ENCODE results near the gene SRGAP2B.
A peak's percentile ranks its signal among the peaks of the same experiment; 100 is the strongest.
"Not testable (repeated sequence)": the region's sequence is repeated elsewhere in the genome, so short reads cannot be mapped to it uniquely, and the experiment has no call there.

Gene SRGAP2B

DNA sequence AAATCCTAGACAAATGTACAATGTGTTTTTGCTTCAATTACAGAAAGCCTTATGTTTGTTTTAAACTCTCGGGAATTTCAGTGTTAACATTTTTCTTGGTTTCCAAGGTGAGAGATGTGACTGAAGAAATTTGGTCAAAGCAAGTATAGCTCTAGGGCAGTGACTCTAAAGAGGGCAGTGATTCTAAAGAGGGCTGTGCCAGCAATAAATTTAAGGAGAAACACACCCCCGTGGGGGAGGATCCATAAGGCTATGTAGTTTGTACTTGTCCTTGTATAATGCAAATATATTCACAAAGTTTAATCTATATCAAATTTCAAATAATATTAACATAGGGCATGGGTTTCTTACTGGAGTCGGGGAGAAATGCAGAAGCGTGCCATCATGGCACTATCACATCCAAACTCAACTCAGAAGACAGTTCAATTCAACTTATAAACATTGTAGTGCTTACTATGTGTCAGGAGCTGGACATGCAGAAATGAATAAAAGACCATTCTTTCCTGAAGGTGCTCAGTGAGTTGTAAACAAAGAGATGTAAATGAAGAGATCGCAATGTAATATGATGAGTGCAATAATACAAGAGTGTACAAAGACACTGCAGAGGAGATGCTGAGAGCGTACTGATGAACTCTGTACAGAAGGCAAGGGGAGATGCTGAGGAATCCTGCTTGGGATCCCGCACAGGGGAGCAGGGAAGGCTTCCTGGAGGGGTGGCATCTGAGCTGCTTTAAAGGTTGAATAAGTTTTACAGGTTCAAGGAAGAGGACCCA is 12.5 kb downstream of the SRGAP2B start:
- not testable (repeated sequence) for DNase-seq

DNA sequence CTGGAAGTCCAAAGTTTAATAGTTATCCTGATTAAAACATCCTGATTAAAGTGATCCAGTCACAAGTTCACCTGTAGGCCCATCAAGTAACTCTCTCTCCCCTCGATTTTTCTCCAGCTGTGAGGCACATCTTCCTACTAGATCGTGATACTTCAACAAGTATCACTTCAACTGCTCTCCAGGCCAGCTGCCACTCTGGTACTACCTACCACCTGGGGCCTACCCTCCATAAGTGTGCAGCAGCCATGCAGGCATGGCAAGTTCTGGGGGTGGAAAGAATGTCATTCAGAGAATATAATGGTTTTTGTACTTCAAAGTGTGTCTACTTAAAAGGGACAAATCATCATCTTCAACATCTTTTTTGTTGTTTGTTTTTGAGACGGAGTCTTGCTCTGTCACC is 14.9 kb downstream of the SRGAP2B start:
- DNase-seq: not testable (repeated sequence)

DNA sequence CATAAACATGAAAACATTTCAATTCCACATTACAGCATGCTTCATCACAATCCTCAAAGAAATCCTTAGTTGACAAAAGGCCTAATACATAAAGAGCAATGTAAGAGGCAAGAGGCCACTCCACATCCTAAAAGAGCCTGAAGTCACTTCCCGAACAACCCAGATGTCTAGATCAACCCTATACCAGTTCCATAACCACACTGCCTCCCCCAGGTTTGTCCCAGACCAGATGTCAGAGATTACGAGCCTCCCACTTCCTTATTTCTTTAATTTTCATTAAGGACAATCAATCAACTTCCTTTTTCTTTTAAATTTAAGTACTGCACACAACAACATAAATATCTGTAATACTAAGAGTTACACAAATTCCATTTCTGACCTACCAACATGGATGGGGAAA is 15.4 kb downstream of the SRGAP2B start:
- peak; percentile 3 for DNase-seq

DNA sequence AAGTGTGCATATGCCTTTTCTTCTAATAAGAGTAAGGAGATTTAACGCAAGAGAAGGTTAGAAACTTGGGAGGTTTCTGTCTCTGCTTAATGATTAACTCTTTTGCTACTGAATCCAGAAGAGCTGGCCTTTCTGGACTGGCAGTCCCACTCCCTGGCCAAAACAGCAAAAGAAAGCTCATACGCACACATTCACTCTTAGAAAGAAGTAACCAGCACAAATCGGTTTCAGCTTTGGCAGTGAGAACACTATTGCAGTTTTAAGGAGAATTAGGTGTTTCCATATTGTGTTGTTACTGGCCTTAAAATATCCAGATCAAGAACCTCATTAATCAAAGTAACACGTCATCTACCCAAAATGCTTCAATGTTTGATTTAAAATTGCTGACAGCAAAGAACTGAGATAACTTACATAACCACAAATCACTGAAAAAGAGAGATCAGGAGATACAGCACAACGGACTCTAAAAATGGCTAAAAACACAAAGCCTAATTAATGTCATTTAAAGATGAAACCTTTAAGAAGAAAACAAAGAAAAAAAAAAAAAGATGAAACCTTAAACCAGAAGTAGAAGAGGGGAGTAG is 16.2 kb downstream of the SRGAP2B start:
- not testable (repeated sequence) for DNase-seq

DNA sequence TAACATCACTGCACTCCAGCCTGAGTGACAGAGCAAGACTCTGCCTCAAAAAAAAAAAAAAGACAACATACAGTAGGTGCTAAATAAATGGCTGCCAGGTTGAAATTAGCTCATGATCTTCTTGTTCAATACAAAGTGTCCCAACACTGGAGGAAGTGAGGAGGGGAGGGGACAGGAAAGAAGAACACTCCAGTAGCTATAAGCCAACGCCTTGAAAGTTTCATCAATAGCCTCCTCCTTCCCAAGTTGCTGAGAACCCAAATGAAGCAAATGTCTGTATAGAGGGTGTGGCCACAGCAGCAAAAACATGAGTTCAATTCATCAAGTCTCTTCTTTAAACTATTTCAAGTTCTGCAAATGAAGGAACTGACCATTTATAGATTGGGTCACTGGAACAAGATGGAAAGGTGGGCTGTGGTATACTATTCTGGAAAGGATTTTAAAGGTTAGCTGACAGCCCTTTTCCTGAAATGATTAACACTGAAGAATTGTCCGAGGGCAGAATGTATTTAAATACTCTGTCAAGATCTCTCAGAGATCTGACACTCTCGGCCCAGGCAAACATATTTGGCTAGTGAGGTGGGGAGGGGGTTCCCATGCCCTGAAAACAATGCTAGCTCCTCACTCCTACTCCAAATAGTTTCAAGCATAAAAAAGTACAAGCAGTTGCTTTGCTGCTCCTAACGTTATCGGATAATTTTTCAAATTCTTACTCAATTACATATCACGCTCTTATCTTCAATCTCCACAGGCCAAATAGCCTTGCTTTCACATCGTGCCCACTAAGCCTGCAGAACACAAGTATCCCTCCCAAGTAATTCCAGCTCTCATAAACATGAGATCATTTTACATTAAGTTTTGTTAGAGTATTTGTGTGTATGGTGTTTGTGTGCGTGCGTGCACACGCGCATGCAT is 17.0 kb downstream of the SRGAP2B start:
- not testable (repeated sequence) for DNase-seq

DNA sequence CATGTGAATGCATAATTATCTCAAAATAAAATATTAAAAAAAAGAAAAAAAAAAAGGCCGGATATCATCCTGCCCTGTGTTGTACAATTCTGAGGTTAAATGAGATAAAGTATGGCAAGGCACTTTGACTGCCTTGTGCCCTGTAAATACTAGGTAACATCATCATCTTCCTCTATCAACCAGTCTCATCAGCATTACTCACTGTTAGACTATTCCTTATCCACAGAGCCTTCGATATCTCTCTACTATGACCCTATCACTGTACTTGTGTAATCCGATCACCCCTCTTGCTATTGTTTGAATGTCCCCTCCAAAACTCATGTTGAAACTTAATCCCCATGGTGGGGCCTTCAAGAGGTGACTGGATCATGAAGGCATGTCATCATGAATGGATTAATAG is 18.3 kb downstream of the SRGAP2B start:
- DNase-seq: not testable (repeated sequence)

DNA sequence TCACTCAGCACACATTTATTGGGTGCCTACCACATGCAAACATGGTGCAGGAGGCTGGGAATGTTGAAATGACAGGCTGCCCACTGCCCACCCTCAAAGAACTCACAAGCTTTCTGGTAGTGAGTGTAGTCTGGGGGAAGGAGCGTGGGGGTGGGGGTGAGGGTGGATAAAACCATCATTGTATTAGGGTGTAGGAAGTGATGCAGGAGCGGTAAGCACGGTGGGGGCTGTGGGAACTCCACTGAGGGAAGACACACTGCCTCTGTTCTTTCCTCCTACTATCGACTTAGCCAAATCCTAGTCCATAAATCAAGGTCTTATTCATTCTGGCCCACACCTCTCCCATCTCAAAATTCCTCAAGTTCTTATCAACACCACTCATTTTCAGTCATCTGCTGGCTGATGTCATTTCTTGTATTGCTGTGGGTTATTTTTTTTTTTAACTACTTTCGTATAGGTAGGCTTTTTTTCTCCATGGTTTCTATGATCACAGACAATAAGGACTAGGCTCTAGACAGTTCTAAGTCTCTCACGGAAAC is 21.0 kb downstream of the SRGAP2B start:
- DNase-seq: not testable (repeated sequence)

DNA sequence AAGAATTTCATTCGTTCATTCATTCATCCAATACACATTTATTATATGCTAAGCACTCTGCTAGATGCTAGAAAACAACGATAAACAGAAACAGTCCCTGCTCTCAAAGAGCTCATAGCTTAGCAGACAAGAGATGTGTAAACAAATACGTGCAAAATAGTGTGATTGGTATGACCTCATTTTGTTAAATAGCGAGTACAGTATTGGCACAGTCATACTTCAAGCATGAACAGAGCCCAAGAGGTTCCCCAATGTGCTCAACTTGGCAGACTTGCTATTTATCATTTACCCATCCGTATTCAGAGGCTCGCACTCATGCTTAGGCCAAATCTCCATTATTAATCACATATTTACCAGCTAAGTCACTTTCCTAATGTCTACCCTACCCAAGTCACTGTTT is 23.6 kb downstream of the SRGAP2B start:
- DNase-seq: not testable (repeated sequence)

DNA sequence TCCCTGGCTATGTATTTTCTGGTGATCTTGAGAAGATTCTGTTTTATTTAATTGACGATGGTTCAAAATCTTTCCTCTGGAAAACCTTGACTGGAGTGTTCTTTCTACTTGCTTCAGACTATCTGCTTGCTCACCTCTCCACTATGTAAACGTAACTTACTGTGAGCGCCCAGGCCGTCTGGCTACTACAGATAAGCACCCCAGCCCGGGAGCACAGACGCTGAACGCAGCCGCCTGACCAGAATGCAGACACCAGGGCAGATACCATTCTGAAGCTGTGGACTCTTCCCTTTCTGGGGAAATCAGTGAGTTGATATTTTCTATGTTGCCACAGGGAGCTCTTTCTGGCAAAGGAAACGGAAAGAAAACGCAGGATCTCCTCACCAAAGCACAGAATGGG is 28.6 kb downstream of the SRGAP2B start:
- DNase-seq: not testable (repeated sequence)

DNA sequence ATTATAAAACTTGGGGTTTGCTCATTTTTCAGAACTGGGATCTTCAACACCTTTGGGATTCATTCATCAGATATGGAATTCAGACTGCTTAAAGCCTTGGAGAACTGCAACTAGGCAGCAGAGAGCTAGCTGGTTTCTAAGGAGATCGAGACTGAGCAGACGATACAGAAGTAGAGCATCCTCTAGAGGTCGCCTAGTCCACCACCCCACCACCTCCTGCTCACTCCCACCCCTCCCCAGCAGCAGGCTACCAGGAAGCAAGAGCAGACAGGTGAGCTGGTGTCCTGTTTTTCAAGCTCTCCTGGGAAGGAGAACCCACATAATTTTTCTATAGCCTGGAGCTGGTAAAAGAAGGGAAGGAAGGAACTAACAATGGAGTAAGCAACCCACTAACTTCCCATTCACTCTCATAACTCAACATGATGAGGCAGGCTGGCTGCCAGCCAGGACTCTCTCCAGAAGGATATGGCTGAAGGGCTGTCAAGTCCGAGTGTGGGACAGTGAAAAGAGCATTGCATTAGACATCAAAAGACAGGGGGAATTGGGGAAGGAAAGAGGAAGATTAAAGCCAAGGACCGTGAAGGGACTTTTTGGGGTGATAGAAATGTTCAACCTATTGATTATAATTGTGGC is 29.8 kb downstream of the SRGAP2B start:
- DNase-seq: not testable (repeated sequence)

DNA sequence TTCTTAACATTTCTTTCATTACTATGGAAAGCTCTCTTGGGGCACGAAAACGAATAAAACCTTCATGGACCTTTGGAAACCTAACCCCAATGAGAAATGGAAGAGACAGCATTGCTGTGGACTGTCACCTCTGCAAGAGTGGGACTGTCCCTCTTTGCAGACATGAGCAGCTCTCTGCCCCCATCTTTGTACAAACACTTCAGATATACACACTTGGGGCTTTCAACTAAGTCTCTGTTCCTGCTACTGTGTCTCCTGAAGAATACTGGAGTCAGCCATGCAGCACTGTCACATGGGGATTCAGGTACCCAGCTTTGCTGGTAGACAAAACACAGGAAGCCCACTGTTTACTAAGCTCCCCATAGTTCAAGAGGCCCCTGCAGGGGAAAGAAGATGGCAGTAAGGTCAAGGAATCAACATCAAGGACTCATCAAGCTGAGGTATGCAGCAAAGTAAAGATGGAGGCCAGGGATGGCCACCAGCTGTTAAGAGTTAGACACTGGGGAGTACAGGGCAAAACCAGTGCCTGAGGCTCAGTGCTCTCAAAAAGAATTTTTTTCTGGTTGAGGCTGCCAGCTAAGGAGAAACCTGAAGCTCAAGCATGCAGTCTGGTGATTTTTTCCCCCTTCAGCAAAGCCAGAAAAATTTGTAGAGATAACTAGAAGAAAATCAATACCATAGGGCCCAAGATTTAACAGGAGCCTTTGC is 31.0 kb downstream of the SRGAP2B start:
- not testable (repeated sequence) for DNase-seq

DNA sequence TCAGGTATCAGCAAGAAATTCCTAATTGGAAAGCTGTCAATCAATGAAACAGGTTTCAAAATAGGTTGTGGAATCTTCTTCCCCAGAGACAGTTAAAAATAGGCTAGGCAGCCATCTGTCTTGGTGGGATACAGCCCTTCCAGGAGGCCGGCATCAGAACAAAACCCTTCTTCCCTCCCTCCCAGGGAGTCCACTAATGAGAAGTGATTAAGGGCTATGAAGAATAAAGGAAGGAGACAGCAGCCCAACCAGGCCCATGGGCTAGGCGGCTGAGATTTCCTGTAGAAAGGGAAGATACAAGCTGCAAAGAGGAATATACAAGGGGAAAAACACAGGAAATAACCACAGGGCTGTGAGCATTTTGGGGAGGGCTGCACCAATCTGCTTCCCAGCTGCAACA is 31.8 kb downstream of the SRGAP2B start:
- DNase-seq: not testable (repeated sequence)

DNA sequence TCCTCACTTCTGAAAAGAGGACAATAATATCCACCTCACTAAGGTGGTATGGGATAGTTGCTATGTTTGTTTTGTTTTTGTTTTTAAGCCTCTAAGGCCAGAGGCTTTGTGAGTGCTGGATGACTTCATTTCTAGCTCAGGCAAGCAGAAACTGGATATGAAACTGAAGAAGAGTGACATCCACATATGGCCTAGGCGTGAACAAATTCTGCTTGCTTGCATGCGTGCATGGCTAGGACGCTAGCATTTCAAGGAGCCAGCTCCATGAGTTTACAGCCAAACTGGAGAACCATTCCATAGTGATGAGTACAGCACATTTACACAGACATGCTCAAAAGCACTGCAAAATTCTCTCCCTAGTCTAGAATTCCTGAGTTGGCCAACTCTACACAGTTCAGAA is 36.9 kb downstream of the SRGAP2B start:
- DNase-seq: not testable (repeated sequence)

DNA sequence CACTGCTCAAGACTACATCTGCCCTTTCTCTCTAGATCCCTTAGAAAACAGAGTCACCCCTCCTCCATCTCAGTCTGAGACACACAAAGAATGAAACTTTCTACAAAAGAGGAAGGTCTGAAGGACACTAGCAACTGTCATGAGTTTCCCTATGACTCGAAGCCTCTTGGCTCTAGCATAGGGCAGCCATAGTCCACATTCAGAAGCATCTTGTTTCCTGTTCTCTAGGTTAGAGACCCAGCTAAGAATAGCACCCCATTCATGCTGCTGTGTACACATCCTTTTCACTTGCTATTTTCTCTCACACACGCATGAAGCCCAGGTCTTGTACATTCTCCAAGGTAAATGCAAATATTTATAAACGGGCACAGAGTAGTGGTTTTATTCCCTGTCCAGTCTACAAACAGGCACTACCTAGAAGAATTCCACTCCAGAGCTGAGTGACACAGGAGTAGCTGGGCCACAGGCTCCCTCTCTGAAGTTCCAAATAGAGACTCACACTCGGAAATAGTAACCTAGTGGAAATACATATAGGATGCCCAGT is 39.8 kb downstream of the SRGAP2B start:
- not testable (repeated sequence) for DNase-seq

DNA sequence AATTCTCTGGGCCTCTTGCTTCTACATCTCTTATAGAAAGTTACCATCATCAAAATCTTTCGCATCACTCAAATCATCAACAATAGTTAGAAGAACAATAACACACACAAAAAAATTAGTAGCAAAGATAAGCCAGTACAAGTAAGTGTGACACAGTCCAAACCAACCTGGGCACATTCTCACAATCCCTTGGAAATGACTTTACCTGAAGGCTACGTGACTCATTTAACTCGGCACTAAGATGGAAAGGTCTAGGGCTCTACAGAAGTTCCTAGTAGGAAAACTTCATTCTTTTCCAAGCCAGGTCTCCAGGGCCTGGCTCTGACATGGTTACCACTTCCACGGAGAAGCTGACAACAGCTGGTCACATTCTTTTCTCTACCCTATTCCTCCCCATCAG is 41.7 kb downstream of the SRGAP2B start:
- DNase-seq: not testable (repeated sequence)

DNA sequence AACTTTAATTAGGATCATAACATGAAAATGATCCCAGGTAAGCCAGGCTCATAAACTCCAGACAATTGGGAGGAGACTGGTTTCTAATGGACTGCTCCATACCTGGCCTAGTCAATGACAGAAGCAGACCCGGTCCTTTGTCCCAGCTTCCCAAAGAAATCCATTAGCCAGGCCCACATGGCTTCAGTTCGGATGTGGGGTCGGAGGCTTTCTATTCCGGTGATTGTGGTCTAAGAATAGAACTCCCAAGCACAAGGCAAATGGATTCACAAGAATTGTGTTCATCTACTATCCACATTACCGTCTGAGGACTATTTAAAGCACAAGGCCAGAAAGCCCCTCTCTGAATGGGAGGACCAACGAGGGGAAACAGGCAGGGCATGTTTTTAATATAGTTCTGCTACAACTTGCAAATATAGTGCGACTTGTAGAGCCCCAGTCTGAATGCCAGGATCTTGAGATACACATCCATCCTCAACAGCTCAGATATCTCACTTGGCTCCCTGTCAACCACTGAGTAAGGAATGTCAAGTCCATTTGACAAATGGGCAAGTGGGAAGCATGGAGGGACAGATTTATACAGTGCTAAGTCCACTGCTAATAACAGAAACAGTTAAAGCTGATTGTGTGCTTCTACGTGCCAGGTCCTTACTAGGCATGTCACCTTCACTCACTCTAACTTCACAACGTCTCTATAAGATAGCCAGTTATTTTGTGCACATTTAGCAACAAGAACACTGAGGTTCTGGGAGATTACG is 42.9 kb downstream of the SRGAP2B start:
- not testable (repeated sequence) for DNase-seq

DNA sequence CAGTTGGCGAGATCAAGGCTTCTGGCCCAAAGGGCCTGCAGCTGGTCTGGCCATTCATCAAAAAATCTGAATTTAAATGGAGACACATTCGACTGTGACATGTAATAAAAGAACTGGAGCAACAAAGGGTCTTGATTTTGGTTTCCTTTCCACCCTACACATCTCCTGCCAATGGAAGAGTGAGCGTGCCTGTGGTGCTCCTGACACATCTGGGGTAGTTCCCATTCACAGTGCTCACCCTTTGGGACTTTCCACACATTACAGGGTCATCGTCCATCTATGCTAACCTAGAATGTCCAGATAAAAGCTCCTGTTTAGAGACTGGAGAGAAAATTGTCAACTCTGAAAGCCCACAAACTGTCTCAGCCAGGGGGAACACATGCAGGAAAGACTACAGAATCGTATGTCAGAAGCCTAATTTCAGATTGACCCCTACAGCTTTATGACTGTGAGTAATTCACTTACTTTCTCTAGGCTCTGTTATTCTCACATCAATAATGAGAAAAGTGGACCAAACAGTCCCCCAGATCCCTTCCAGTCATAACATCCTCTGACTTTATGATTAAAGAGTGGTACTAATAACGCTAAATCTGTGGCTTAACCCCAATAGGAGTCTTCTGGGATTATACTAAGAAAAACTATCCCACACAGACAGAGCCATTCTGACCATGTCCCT is 46.8 kb downstream of the SRGAP2B start:
- DNase-seq: not testable (repeated sequence)

DNA sequence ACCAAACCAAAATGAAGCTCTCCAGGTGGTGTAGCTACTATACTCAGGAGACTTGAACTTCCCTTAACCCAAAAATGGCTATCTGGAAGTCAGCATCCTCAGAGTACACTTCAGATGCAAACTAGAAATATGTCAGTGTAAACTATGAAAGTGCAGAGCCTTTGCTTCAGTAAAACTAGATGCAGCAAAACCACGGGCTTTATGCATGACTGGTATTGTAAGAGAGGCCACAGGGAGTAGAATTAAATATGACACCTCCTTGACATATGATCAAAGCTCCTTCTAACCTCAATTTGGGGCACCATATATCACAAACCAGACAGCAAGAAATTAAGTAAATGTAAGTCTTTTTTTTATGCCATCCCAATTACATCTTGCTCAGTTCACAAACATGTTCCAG is 47.6 kb downstream of the SRGAP2B start:
- not testable (repeated sequence) for DNase-seq

DNA sequence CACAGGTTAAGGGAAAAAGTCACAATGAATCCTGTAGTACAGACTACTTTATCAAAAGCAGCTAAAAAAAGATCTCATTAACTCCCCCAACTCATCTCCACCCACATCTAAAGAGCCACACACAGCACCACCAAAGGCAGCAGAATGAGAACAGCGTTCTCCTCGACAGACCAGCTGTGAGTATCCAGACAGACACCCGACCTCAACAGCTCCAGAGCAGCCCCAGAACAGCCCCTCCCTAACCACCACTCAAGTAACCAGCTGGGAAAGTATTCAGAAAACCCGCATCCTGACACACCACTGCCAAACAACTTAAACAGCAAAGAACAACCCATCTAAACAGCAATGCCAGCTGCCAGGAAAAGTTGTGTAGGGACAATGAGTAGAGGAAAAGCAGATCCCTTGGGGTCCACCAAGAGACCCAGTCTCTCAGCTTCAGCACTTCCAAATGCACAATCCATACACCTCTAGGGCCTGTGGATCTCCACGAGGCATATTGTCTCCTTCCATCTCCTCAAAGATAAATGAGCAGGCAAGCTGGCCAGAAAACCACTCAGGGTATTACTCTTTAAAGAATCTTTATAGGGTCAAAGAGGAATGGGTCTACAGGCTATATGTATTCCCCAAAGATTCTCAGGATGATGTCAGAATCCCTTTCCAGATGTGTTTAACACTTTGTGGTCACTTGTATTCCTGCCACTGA is 49.4 kb downstream of the SRGAP2B start:
- DNase-seq: not testable (repeated sequence)

DNA sequence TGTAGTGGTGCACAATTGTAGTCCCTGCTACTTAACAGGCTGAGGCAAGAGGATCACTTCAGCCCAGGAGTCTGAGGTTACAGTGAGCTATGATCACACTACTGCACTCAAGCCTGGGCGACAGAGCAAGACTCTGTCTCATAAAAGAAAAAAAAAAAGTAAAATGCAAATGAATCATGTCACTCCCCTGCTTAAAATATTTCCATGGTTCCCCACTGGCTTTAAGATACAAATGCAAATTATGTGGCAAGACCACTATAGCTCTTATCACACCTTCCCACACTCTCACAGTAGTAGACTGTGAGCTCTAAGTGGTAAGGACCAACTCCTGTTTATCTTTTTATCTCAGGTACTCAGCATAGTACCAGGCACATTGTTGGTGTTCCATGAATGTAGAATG is 53.6 kb downstream of the SRGAP2B start:
- DNase-seq: not testable (repeated sequence)
